ENCODE data around the gene TBCD.

The TBCD gene

DNA sequence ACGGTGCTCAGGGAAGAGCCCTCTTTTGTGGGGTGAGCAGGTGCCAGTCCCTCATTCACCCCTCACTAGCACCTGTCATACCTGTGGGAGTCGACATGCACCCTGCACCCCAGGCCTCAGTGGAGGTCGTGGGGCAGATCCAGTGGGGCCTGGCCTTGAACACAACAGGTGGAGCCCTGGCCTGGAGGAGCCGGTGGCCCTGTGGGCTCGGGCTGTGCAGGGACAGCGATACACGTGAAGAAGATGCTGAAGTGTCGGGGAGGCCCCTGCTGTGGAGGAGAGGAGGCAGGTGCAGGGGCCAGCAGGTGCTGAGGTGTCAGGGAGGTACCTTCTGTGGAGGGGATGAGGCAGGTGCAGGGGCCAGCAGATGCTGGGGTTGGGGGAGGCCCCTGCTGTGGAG lies 56.1 kb downstream of the TBCD start:
- peaks cover 3% of the 10 kb centered on the region for H3K4me1 ChIP-seq (ENCODE audit: insufficient read depth, low read length)
- no peak overlapping the region for H3K4me3 ChIP-seq (ENCODE audit: low read depth in 1 of 2, low read length in 2 of 2)
- no peak overlapping the region for H3K9ac ChIP-seq (ENCODE audit: low read length)
- H3K9me3 ChIP-seq (ENCODE audit: low read length), result no peaks in the 10 kb centered on the region
- peaks cover 26% of the 10 kb centered on the region for H3K36me3 ChIP-seq (ENCODE audit: insufficient read depth, low read length)
- no peaks in the 10 kb centered on the region for H3K27me3 ChIP-seq (ENCODE audit: control insufficient read depth in 1 of 2, insufficient read depth in 2 of 2, low read length in 2 of 2)
- H3K27ac ChIP-seq (ENCODE audit: low read depth, low read length), result no peak overlapping the region

DNA sequence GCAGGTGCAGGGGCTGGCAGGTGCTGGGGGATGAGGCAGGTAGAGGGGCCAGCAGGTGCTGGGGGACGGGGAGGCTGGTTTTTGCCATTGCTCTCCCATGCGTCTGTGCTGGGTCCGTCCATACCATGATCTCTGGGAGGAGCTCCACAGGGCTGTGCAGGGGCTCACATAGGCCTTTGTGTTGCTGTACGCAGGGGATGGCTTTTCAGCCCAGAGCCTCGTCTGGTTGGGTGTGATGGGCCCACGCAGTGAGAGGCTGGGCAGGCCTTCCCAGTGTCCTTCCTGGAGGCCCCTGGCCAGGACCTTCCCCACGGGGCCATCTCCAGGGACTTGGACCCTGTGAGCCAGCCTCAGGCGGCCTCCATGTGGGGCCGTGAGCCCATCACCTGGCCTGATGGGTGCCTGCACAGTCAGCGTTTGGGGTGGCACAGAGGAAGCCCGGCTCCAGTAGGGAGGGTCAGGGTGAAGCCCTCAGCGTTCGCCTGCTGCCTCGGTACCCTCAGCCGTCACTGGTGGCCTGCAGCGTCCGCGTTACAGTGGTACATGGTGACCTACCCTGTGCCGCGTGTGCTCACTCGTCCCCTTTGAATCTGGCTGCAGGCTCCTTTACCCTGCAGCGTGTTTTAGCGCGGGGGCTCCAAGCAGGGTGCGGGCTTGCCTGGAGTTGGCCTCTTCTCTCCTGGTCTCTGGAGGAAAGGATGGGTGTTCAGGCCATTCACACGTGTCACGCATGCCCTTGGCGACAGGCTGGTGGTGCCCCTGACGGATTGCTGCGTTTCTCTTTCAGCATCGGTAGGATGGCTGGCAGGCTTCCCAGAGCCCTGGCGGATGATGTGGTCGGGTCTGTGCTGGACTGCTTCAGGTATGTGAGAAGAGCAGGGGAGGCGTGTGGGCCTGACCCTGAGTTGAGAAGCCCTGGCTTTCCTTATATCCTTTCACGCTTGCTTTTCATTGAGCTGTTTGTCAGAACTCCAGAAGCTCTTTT lies 57.3 kb downstream of the TBCD start:
- H3K27me3 ChIP-seq (ENCODE audit: control insufficient read depth in 1 of 2, insufficient read depth in 2 of 2, low read length in 2 of 2), result no peaks in the 10 kb centered on the region
- peaks cover 26% of the 10 kb centered on the region for H3K36me3 ChIP-seq (ENCODE audit: insufficient read depth, low read length)
- H3K9ac ChIP-seq (ENCODE audit: low read length), result no peak overlapping the region
- no peak overlapping the region for H3K4me3 ChIP-seq (ENCODE audit: low read depth in 1 of 2, low read length in 2 of 2)
- H3K4me1 ChIP-seq (ENCODE audit: insufficient read depth, low read length), result peaks cover 3% of the 10 kb centered on the region
- H3K27ac ChIP-seq (ENCODE audit: low read depth, low read length), result no peak overlapping the region
- no peaks in the 10 kb centered on the region for H3K9me3 ChIP-seq (ENCODE audit: low read length)

GRCh38 chr17:82810644-82811430 lies 59.0 kb downstream of the TBCD start:
- no peaks in the 10 kb centered on the region for H3K27me3 ChIP-seq (ENCODE audit: control insufficient read depth in 1 of 2, insufficient read depth in 2 of 2, low read length in 2 of 2)
- no peak overlapping the region for H3K4me3 ChIP-seq (ENCODE audit: low read depth in 1 of 2, low read length in 2 of 2)
- peaks cover 33% of the 10 kb centered on the region for H3K36me3 ChIP-seq (ENCODE audit: insufficient read depth, low read length)
- H3K9me3 ChIP-seq (ENCODE audit: low read length), result no peaks in the 10 kb centered on the region
- H3K9ac ChIP-seq (ENCODE audit: low read length), result no peak overlapping the region
- no peak overlapping the region for H3K27ac ChIP-seq (ENCODE audit: low read depth, low read length)
- H3K4me1 ChIP-seq (ENCODE audit: insufficient read depth, low read length), result no peaks in the 10 kb centered on the region

GRCh38 chr17:82812058-82812457 lies 60.2 kb downstream of the TBCD start:
- no peaks in the 10 kb centered on the region for H3K4me1 ChIP-seq (ENCODE audit: insufficient read depth, low read length)
- no peak overlapping the region for H3K9ac ChIP-seq (ENCODE audit: low read length)
- H3K9me3 ChIP-seq (ENCODE audit: low read length), result no peaks in the 10 kb centered on the region
- H3K36me3 ChIP-seq (ENCODE audit: insufficient read depth, low read length), result peaks cover 35% of the 10 kb centered on the region
- no peak overlapping the region for H3K27ac ChIP-seq (ENCODE audit: low read depth, low read length)
- no peaks in the 10 kb centered on the region for H3K27me3 ChIP-seq (ENCODE audit: control insufficient read depth in 1 of 2, insufficient read depth in 2 of 2, low read length in 2 of 2)
- H3K4me3 ChIP-seq (ENCODE audit: low read depth in 1 of 2, low read length in 2 of 2), result no peak overlapping the region

DNA sequence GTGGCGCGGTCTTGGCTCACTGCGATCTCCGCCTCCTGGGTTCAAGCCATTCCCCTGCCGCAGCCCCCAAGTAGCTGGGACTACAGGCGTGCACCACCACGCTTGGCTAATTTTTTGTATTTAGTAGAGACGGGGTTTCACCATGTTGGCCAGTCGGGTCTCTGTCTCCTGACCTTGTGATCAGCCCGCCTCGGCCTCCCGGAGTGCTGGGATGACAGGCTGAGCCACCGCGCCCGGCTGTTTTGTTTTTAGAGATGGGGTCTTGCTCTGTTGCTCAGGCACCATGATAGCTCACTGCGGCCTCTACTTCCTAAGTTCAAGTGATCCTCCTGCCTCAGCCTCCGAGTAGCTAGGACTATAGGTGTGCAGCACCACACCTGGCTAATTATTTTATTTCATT lies 60.7 kb downstream of the TBCD start:
- Histone ChIP-seq H3K4me3 (ENCODE audit: low read depth in 1 of 2, low read length in 2 of 2) (no peak overlapping the region), H3K27ac (ENCODE audit: low read depth, low read length) (no peak overlapping the region), H3K9ac (ENCODE audit: low read length) (no peak overlapping the region), H3K27me3 (ENCODE audit: control insufficient read depth in 1 of 2, insufficient read depth in 2 of 2, low read length in 2 of 2) (no peaks in the 10 kb centered on the region), H3K36me3 (ENCODE audit: insufficient read depth, low read length) (peaks cover 35% of the 10 kb centered on the region), H3K4me1 (ENCODE audit: insufficient read depth, low read length) (no peaks in the 10 kb centered on the region), H3K9me3 (ENCODE audit: low read length) (no peaks in the 10 kb centered on the region)

DNA sequence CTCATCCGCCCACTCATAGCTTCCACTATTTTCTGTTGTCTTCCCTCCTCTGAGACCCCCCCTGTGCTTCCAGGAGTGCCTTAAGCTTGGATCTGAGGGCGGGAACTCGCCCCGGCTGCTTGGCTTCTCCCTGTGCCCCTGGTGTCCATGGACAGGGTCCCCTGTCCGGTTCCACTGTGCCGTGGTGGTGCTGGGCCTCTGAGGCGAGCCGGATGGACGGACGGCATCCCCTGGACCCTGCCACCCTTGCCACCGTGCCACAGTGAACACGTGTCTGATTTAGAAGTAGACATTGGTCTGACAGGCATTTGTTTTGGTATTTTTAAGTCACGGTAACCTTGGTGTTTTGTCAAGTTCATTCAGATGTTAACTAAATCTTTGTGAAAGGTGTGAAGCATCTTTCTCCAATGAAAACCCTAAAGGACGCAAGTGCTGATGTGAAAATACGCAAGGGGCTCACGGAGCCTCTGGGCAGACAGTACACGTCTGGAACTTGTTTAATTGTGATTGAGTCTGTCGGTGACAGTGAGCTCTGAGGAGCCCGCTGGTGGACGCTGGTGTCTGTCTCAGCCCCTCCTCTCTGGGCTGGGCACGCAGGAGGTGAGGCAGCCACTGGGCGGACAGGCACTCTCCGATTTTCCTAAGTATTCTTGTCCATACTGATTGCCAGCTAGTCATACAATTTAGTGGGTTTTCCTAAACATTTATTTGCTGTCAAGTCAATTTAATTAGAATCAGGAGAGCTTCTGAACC lies 61.6 kb downstream of the TBCD start:
- Histone ChIP-seq H3K4me1 (ENCODE audit: insufficient read depth, low read length) (no peaks in the 10 kb centered on the region), H3K9ac (ENCODE audit: low read length) (no peak overlapping the region), H3K9me3 (ENCODE audit: low read length) (no peaks in the 10 kb centered on the region), H3K4me3 (ENCODE audit: low read depth in 1 of 2, low read length in 2 of 2) (no peak overlapping the region), H3K36me3 (ENCODE audit: insufficient read depth, low read length) (peaks cover 37% of the 10 kb centered on the region), H3K27me3 (ENCODE audit: control insufficient read depth in 1 of 2, insufficient read depth in 2 of 2, low read length in 2 of 2) (no peaks in the 10 kb centered on the region), H3K27ac (ENCODE audit: low read depth, low read length) (no peak overlapping the region)

DNA sequence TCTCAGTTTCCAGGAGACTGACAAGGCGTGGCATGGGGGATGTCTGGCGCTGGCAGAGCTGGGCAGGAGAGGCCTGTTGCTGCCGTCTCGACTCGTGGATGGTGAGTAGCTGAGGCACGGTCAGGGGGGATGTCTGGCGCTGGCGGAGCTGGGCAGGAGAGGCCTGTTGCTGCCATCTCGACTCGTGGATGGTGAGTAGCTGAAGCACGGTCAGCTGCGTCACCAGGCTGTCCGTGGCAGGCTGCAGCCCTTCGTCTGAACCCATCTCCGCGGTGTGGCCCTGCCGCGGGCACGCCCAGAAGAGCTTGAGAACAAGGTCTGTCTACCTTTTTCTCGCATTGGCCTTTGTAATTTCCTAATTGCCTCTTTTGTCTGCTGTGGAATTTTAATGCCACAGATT lies 63.0 kb downstream of the TBCD start:
- Histone ChIP-seq H3K27me3 (ENCODE audit: control insufficient read depth in 1 of 2, insufficient read depth in 2 of 2, low read length in 2 of 2) (no peaks in the 10 kb centered on the region), H3K9me3 (ENCODE audit: low read length) (no peaks in the 10 kb centered on the region), H3K27ac (ENCODE audit: low read depth, low read length) (no peak overlapping the region), H3K4me1 (ENCODE audit: insufficient read depth, low read length) (no peaks in the 10 kb centered on the region), H3K9ac (ENCODE audit: low read length) (no peak overlapping the region), H3K36me3 (ENCODE audit: insufficient read depth, low read length) (peaks cover 37% of the 10 kb centered on the region), H3K4me3 (ENCODE audit: low read depth in 1 of 2, low read length in 2 of 2) (no peak overlapping the region)

GRCh38 chr17:82815354-82815753 lies 63.5 kb downstream of the TBCD start:
- Histone ChIP-seq H3K27me3 (ENCODE audit: control insufficient read depth in 1 of 2, insufficient read depth in 2 of 2, low read length in 2 of 2) (no peaks in the 10 kb centered on the region), H3K4me3 (ENCODE audit: low read depth in 1 of 2, low read length in 2 of 2) (no peak overlapping the region), H3K4me1 (ENCODE audit: insufficient read depth, low read length) (no peaks in the 10 kb centered on the region), H3K27ac (ENCODE audit: low read depth, low read length) (no peak overlapping the region), H3K36me3 (ENCODE audit: insufficient read depth, low read length) (peaks cover 32% of the 10 kb centered on the region), H3K9ac (ENCODE audit: low read length) (no peak overlapping the region), H3K9me3 (ENCODE audit: low read length) (peaks cover 3% of the 10 kb centered on the region)

GRCh38 chr17:82815790-82816305 lies 64.0 kb downstream of the TBCD start:
- Histone ChIP-seq H3K4me1 (ENCODE audit: insufficient read depth, low read length) (no peaks in the 10 kb centered on the region), H3K9ac (ENCODE audit: low read length) (no peak overlapping the region), H3K27ac (ENCODE audit: low read depth, low read length) (no peak overlapping the region), H3K9me3 (ENCODE audit: low read length) (peaks cover 8% of the 10 kb centered on the region), H3K27me3 (ENCODE audit: control insufficient read depth in 1 of 2, insufficient read depth in 2 of 2, low read length in 2 of 2) (no peaks in the 10 kb centered on the region), H3K36me3 (ENCODE audit: insufficient read depth, low read length) (peaks cover 29% of the 10 kb centered on the region), H3K4me3 (ENCODE audit: low read depth in 1 of 2, low read length in 2 of 2) (no peak overlapping the region)

GRCh38 chr17:82816358-82816757 lies 64.5 kb downstream of the TBCD start:
- Histone ChIP-seq H3K9ac (ENCODE audit: low read length) (no peak overlapping the region), H3K4me3 (ENCODE audit: low read depth in 1 of 2, low read length in 2 of 2) (no peak overlapping the region), H3K27ac (ENCODE audit: low read depth, low read length) (no peak overlapping the region), H3K9me3 (ENCODE audit: low read length) (peaks cover 10% of the 10 kb centered on the region), H3K4me1 (ENCODE audit: insufficient read depth, low read length) (no peaks in the 10 kb centered on the region), H3K27me3 (ENCODE audit: control insufficient read depth in 1 of 2, insufficient read depth in 2 of 2, low read length in 2 of 2) (no peaks in the 10 kb centered on the region), H3K36me3 (ENCODE audit: insufficient read depth, low read length) (peaks cover 24% of the 10 kb centered on the region)

DNA sequence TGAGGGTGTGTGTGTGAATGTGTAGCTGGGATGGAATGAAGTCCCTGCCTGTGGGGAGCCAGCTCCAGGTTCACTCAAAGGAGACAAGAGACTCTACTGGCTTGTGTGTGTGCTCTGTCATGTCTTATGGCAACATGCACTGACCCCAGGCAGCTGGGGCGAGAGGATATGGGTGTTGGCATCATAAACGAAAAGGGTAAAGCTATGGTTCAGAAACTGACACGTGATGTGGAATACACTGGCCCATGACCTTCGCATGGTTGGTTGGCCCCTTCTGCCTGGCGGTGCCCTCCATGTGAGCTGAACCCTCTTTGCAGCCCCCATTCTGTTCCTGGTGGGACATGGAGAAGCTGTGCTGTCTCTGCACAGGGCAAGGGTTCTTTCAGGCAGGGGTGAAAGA lies 66.1 kb downstream of the TBCD start:
- no peak overlapping the region for H3K9ac ChIP-seq (ENCODE audit: low read length)
- H3K4me1 ChIP-seq (ENCODE audit: insufficient read depth, low read length), result no peaks in the 10 kb centered on the region
- peaks cover 20% of the 10 kb centered on the region for H3K36me3 ChIP-seq (ENCODE audit: insufficient read depth, low read length)
- H3K27ac ChIP-seq (ENCODE audit: low read depth, low read length), result no peak overlapping the region
- H3K27me3 ChIP-seq (ENCODE audit: control insufficient read depth in 1 of 2, insufficient read depth in 2 of 2, low read length in 2 of 2), result no peaks in the 10 kb centered on the region
- H3K4me3 ChIP-seq (ENCODE audit: low read depth in 1 of 2, low read length in 2 of 2), result no peak overlapping the region
- peaks cover 10% of the 10 kb centered on the region for H3K9me3 ChIP-seq (ENCODE audit: low read length)
